ENCODE measurements around the gene TCIRG1. TPM values are rescaled to one million over a fixed set of nuclear protein-coding genes. Genes with fewer than 3 reads are reported as not detected.

Gene TCIRG1
- total RNA-seq, 1 donor from 2014 or later, result 23.4 TPM

DNA sequence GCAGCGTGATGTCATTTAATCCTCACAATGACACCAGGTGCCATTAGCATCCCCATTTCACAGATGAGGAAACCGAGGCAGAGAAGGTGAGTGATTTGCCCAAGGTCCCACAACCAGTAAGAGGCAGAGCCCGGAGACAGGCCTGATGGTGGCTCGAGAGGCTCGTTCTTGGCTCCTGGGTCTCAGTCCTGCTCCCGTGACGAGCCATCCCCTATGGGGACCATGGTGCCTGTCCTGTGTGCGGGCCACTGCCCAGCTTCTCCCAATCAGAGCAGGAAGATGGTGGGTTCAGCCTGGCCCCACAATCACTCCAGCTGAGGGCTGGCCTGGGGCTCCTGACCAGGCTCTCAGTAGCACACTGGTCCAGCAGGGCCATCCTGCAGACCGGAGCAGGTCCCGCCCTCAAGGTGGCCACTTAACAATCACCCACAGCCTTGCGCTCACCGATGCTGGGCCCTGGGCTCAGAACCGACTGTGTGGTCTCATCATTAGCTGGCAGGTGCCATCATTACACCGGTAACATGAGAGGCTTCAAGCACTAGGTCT, 25.1 kb upstream of the TCIRG1 start:
- H3K36me3 ChIP-seq, result no peaks in the 10 kb centered on the region
- intact Hi-C loops (cut with micrococcal nuclease), result no loop called here
- TF ChIP-seq, protein P1, sequence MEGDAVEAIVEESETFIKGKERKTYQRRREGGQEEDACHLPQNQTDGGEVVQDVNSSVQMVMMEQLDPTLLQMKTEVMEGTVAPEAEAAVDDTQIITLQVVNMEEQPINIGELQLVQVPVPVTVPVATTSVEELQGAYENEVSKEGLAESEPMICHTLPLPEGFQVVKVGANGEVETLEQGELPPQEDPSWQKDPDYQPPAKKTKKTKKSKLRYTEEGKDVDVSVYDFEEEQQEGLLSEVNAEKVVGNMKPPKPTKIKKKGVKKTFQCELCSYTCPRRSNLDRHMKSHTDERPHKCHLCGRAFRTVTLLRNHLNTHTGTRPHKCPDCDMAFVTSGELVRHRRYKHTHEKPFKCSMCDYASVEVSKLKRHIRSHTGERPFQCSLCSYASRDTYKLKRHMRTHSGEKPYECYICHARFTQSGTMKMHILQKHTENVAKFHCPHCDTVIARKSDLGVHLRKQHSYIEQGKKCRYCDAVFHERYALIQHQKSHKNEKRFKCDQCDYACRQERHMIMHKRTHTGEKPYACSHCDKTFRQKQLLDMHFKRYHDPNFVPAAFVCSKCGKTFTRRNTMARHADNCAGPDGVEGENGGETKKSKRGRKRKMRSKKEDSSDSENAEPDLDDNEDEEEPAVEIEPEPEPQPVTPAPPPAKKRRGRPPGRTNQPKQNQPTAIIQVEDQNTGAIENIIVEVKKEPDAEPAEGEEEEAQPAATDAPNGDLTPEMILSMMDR (IDR thresholded peaks at IDR 0.05; ENCODE audit: borderline replicate concordance), result no peak
- no peaks in the 10 kb centered on the region for H3K27me3 ChIP-seq (ENCODE audit: low read depth)
- H3K27ac ChIP-seq (replicated peaks), result no peak overlapping the region
- no peak for DNase-seq
- no peak overlapping the region for H3K4me3 ChIP-seq
- H3K4me1 ChIP-seq, result peaks cover 31% of the 10 kb centered on the region
- no peaks in the 10 kb centered on the region for H3K9me3 ChIP-seq (replicated peaks)

DNA sequence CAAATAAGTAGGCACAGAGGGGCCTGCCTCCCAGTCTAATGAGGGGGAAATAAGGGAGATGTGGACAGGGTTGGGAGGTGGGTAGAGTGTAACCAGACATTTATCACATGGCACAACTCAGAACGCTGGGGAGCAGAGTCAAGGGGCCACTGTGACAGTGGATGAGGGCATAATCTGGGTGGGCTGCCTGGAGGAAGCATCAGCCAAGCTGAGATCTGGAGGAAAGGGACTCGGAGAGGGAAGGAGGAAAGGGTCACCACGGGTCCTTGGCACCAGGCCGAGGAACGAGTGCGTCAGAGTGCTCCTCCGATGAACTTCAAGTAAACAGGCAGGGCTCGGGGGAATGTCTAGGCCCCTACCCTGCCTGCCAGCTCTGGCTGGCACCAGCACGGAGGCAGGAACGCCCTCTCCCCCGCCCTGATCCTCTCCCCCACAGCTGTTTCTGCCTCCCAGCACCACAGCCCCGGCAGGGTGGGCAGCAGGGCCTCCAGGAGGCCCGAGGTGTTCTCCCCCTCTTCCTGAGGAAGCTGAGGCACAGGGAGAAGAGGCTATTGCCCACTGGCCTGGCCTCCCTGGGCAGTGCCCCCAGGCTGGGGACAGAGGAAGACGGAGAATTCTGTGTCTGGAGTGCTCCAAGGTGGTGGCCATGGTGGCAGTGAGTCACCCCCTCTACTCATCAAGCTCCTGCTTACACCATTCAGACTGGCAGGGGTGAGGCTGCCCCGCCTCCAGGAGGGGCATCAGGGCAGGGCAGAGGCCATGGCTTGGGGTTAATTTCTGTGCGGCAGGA, 24.5 kb upstream of the TCIRG1 start:
- Histone ChIP-seq H3K27me3 (ENCODE audit: low read depth) (no peaks in the 10 kb centered on the region), H3K4me1 (peaks cover 29% of the 10 kb centered on the region), H3K36me3 (no peaks in the 10 kb centered on the region), H3K4me3 (no peak overlapping the region), H3K9me3 (replicated peaks) (no peaks in the 10 kb centered on the region), H3K27ac (replicated peaks) (no peak overlapping the region)
- TF ChIP-seq, protein P1 (IDR thresholded peaks at IDR 0.05; ENCODE audit: borderline replicate concordance), result no peak
- intact Hi-C loops (cut with micrococcal nuclease), result no loop called here
- DNase-seq, result no peak

DNA sequence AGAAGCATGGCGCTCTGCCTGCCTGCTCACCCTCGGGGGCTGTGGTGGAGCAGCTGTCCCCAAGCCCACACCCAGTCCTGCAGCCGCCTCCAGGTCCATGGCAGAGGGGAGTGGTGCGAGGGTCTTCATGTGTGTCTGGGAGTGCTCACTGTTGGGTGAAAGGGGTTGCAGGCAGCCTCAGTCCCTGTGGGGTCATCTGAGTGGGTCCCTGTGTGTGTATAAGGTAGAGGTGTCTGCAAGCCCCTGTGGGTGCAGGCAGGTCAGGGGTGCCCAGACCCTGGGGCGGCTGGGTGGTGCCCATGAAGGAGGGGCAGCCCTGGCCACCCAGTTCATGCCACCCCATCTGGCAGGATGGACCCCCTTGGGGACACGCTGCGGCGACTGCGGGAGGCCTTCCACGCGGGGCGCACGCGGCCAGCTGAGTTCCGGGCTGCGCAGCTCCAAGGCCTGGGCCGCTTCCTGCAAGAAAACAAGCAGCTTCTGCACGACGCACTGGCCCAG, 23.8 kb upstream of the TCIRG1 start:
- H3K27ac ChIP-seq (replicated peaks), result no peak overlapping the region
- no peak overlapping the region for H3K4me3 ChIP-seq
- intact Hi-C loops (cut with micrococcal nuclease), result no loop called here
- no peak for DNase-seq
- peaks cover 22% of the 10 kb centered on the region for H3K4me1 ChIP-seq
- H3K9me3 ChIP-seq (replicated peaks), result no peaks in the 10 kb centered on the region
- no peaks in the 10 kb centered on the region for H3K36me3 ChIP-seq
- TF ChIP-seq, protein P1 (IDR thresholded peaks at IDR 0.05; ENCODE audit: borderline replicate concordance), result no peak
- no peaks in the 10 kb centered on the region for H3K27me3 ChIP-seq (ENCODE audit: low read depth)

DNA sequence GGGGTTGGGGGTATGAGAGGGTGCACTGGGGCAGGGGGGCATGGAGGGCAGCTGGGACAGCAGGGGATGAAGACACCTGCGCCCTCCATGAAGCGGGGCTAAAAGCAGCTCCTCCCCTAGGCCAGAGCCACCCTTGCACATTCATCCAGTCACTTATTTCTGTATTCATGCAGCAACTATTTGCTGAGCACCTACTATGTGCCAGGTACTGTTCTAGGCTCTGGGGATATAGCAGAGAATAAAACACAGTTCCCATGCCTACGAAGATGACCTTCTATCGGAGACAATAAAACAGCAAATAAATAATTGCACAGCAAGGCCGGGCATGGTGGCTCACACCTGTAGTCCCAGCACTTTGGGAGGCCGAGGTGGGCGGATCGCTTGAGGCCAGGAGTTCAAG, 23.4 kb upstream of the TCIRG1 start:
- Histone ChIP-seq H3K9me3 (replicated peaks) (no peaks in the 10 kb centered on the region), H3K27ac (replicated peaks) (no peak overlapping the region), H3K4me1 (peaks cover 18% of the 10 kb centered on the region), H3K4me3 (no peak overlapping the region), H3K36me3 (no peaks in the 10 kb centered on the region), H3K27me3 (ENCODE audit: low read depth) (no peaks in the 10 kb centered on the region)
- no peak for DNase-seq
- intact Hi-C loops (cut with micrococcal nuclease), result no loop called here
- TF ChIP-seq, protein P1 (IDR thresholded peaks at IDR 0.05; ENCODE audit: borderline replicate concordance), result no peak

DNA sequence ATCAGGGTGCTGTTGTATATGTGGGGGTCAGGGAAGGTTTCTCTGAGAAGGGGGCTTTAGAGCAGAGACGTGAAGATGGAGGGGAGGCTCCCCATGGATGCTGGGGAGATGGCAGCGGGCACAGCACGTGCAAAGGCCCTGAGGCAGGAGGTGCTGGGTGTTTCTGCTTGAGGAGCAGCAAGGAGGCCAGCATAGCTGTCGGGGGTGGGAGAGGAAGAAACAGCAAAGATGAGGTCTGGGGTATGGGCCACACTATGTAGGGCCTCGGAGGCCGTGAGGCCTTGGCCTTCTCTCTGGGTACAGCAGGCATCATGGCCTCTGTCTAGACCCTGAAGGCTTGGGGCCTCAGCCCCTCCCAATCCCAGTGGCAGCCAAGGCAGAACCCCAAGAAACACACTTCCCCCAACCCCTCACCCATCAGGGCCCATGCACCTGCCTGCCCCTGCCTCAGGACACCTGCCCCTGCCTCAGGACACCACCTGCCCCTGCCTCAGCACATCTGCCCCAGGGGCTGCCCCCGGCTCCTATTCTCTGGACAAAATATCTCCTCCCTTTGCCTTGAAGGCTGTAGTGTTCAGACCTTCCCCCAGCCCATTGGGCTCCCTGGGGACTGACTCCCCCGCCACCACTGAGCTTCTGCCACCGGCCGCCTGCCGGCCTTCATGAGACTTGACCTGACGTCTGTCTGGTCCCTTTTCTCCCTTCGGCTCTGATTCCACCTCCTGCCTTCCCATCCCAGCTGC, 22.5 kb upstream of the TCIRG1 start:
- no peak overlapping the region for H3K4me3 ChIP-seq
- H3K36me3 ChIP-seq, result no peaks in the 10 kb centered on the region
- intact Hi-C loops (cut with micrococcal nuclease), result no loop called here
- no peaks in the 10 kb centered on the region for H3K9me3 ChIP-seq (replicated peaks)
- no peak overlapping the region for H3K27ac ChIP-seq (replicated peaks)
- H3K4me1 ChIP-seq, result peaks cover 9% of the 10 kb centered on the region
- TF ChIP-seq, protein P1 (IDR thresholded peaks at IDR 0.05; ENCODE audit: borderline replicate concordance), result no peak
- H3K27me3 ChIP-seq (ENCODE audit: low read depth), result no peaks in the 10 kb centered on the region
- no peak for DNase-seq

Measured in left ventricle myocardium inferior (tissue), 1 donor.